Measurements from ENCODE around the gene COG3. TPM values are rescaled to one million over a fixed set of nuclear protein-coding genes. Genes with fewer than 3 reads are reported as not detected.

The COG3 gene
- total and polyA plus RNA-seq, 7 experiments from 2014 or later: 26.5 to 50.1 (median 43.2) TPM

- no peak overlapping the region for H3K27ac Mint-ChIP-seq
- no peak overlapping the region for H3K27ac ChIP-seq (ENCODE audit: low read depth, low read length)
- ChIA-PET CTCF (no interaction called here), POLR2A (no interaction called here)
- ATAC-seq (no peak), DNase-seq (no peak)
- no peaks in the 10 kb centered on the region for H3K27me3 ChIP-seq (ENCODE audit: control insufficient read depth in 2 of 2, insufficient read depth in 2 of 2, low read length in 2 of 2)
- H3K4me3 ChIP-seq (ENCODE audit: low read length): no peak overlapping the region
- peaks cover 5 to 10% (median 8%) of the 10 kb centered on the region in 5 donors for H3K36me3 Mint-ChIP-seq
- H3K27me3 Mint-ChIP-seq: peaks cover 0 to 8% (median 2%) of the 10 kb centered on the region in 5 donors
- H3K36me3 ChIP-seq (ENCODE audit: control insufficient read depth in 2 of 3, insufficient read depth in 3 of 3, low read length in 3 of 3): no peaks in the 10 kb centered on the region
- intact Hi-C loops (cut with micrococcal nuclease): no loop called here
- H3K9me3 Mint-ChIP-seq: peaks cover 0 to 30% (median 5%) of the 10 kb centered on the region in 11 donors
- H3K4me3 Mint-ChIP-seq: no peak overlapping the region
- H3K4me1 Mint-ChIP-seq: peaks cover 0 to 4% (median 0%) of the 10 kb centered on the region in 7 donors
- H3K9me3 ChIP-seq (ENCODE audit: control insufficient read depth in 2 of 3, low read length in 3 of 3): peaks cover 0 to 8% (median 0%) of the 10 kb centered on the region in 3 experiments
- H3K4me1 ChIP-seq (ENCODE audit: control insufficient read depth in 2 of 2, insufficient read depth in 2 of 2, low read length in 2 of 2): no peaks in the 10 kb centered on the region
These were observed 10.5 kb upstream of the COG3 start for GRCh38 chr13:45454204-45454603.

- Mint-ChIP-seq H3K4me3 (no peak overlapping the region), H3K27me3 (peaks cover 0 to 6% (median 0%) of the 10 kb centered on the region in 5 donors), H3K4me1 (peaks cover 0 to 4% (median 1%) of the 10 kb centered on the region in 7 donors), H3K27ac (no peak overlapping the region), H3K36me3 (peaks cover 5 to 14% (median 8%) of the 10 kb centered on the region in 5 donors), H3K9me3 (peaks cover 0 to 34% (median 7%) of the 10 kb centered on the region in 11 donors)
- Histone ChIP-seq H3K27ac (ENCODE audit: low read depth, low read length) (no peak overlapping the region), H3K27me3 (ENCODE audit: control insufficient read depth in 2 of 2, insufficient read depth in 2 of 2, low read length in 2 of 2) (no peaks in the 10 kb centered on the region), H3K4me3 (ENCODE audit: low read length) (no peak overlapping the region), H3K36me3 (ENCODE audit: control insufficient read depth in 2 of 3, insufficient read depth in 3 of 3, low read length in 3 of 3) (no peaks in the 10 kb centered on the region), H3K9me3 (ENCODE audit: control insufficient read depth in 2 of 3, low read length in 3 of 3) (peaks cover 0 to 8% (median 0%) of the 10 kb centered on the region in 3 experiments), H3K4me1 (ENCODE audit: control insufficient read depth in 2 of 2, insufficient read depth in 2 of 2, low read length in 2 of 2) (no peaks in the 10 kb centered on the region)
- ChIA-PET CTCF (no interaction called here), POLR2A (no interaction called here)
- ATAC-seq (no peak), DNase-seq (no peak)
- intact Hi-C loops (cut with micrococcal nuclease): no loop called here
These were observed 8.4 kb upstream of the COG3 start for GRCh38 chr13:45456196-45456972.

- Histone ChIP-seq H3K4me1 (ENCODE audit: control insufficient read depth in 2 of 2, insufficient read depth in 2 of 2, low read length in 2 of 2) (peaks cover 10 to 28% of the 10 kb centered on the region in 2 donors), H3K27ac (ENCODE audit: low read depth, low read length) (peak overlapping the region; percentile 92), H3K9me3 (ENCODE audit: control insufficient read depth in 2 of 3, low read length in 3 of 3) (no peaks in the 10 kb centered on the region), H3K4me3 (ENCODE audit: low read length) (peak overlapping the region; percentile 49), H3K27me3 (ENCODE audit: control insufficient read depth in 2 of 2, insufficient read depth in 2 of 2, low read length in 2 of 2) (no peaks in the 10 kb centered on the region), H3K36me3 (ENCODE audit: control insufficient read depth in 2 of 3, insufficient read depth in 3 of 3, low read length in 3 of 3) (peaks cover 0 to 6% (median 0%) of the 10 kb centered on the region in 3 experiments)
- intact Hi-C loops (cut with micrococcal nuclease): loop anchor here (1.0 to 2.0 kb wide), 18 partner anchors 23 to 887 kb away; partner anchors contain the start of genes GPALPP1 (in 2 of the 2), NUFIP1 (in 2 of the 2), SLC25A30 (in 2 of the 2) and TPT1 (in 2 of the 2)
- peaks cover 31 to 68% (median 53%) of the 10 kb centered on the region in 7 donors for H3K4me1 Mint-ChIP-seq
- DNase-seq: no peak
- POLR2A ChIA-PET: interaction anchor here (1.0 to 5.4 kb wide), 6 partner anchors 9 to 124 kb away, joined by 4 to 37 read pairs (median 7); partner anchors contain the start of genes SLC25A30 and TPT1
- peaks cover 0 to 4% (median 0%) of the 10 kb centered on the region in 5 donors for H3K27me3 Mint-ChIP-seq
- CTCF ChIA-PET: interaction anchor here (0.6 to 1.4 kb wide), 3 partner anchors 67 to 97 kb away, joined by 3 to 5 read pairs (median 5); no protein-coding TSS in a partner anchor
- peak overlapping the region; percentile 90 to 97 (median 95) for H3K4me3 Mint-ChIP-seq
- H3K36me3 Mint-ChIP-seq: peaks cover 0 to 14% (median 4%) of the 10 kb centered on the region in 5 donors
- peaks cover 0 to 5% (median 0%) of the 10 kb centered on the region in 11 donors for H3K9me3 Mint-ChIP-seq
- peak overlapping the region; percentile 81 to 98 (median 94) for H3K27ac Mint-ChIP-seq
- no peak for ATAC-seq
These were observed 525 bp upstream of the COG3 start for GRCh38 chr13:45464141-45464686.

GRCh38 chr13:45466359-45466758 is 1.6 kb downstream of the COG3 start:
- CTCF ChIA-PET: no interaction called here

GRCh38 chr13:45468635-45469034 is 3.9 kb downstream of the COG3 start:
- H3K27me3 ChIP-seq (ENCODE audit: control insufficient read depth in 2 of 2, insufficient read depth in 2 of 2, low read length in 2 of 2): no peaks in the 10 kb centered on the region
- Mint-ChIP-seq H3K27me3 (no peaks in the 10 kb centered on the region), H3K9me3 (peaks cover 0 to 5% (median 0%) of the 10 kb centered on the region in 11 donors), H3K4me3 (peak overlapping the region in 5 of 10 donors; percentile 30 to 42 (median 31)), H3K27ac (peak overlapping the region in 6 of 9 donors; percentile 1 to 98 (median 54)), H3K36me3 (peaks cover 0 to 35% (median 14%) of the 10 kb centered on the region in 5 donors), H3K4me1 (peaks cover 52 to 93% (median 86%) of the 10 kb centered on the region in 7 donors)
- intact Hi-C loops (cut with micrococcal nuclease): loop anchor here in 1 of 2 donors (5.0 kb wide), 1 partner anchor 584 kb away; the partner anchor contains the start of gene ZC3H13
- peaks cover 7 to 28% of the 10 kb centered on the region in 2 donors for H3K4me1 ChIP-seq (ENCODE audit: control insufficient read depth in 2 of 2, insufficient read depth in 2 of 2, low read length in 2 of 2)
- POLR2A ChIA-PET: interaction anchor here (1.5 kb wide), 1 partner anchor 52 kb away, joined by 3 read pairs; no protein-coding TSS in a partner anchor
- H3K9me3 ChIP-seq (ENCODE audit: control insufficient read depth in 2 of 3, low read length in 3 of 3): no peaks in the 10 kb centered on the region
- no peak overlapping the region for H3K27ac ChIP-seq (ENCODE audit: low read depth, low read length)
- peaks cover 0 to 6% (median 0%) of the 10 kb centered on the region in 3 experiments for H3K36me3 ChIP-seq (ENCODE audit: control insufficient read depth in 2 of 3, insufficient read depth in 3 of 3, low read length in 3 of 3)
- H3K4me3 ChIP-seq (ENCODE audit: low read length): no peak overlapping the region
- CTCF ChIA-PET: interaction anchor here (0.7 to 0.9 kb wide), 2 partner anchors 128 to 160 kb away, joined by 3 read pairs; no protein-coding TSS in a partner anchor
- no peak for ATAC-seq
- DNase-seq: no peak

More at GRCh38 chr13:45466359-45466758, 1.6 kb downstream of the COG3 start:
- Mint-ChIP-seq H3K9me3 (peaks cover 0 to 1% (median 0%) of the 10 kb centered on the region in 11 donors), H3K27ac (peak overlapping the region in 8 of 9 donors; percentile 51 to 98 (median 94)), H3K36me3 (peaks cover 0 to 22% (median 4%) of the 10 kb centered on the region in 5 donors), H3K4me1 (peaks cover 39 to 85% (median 72%) of the 10 kb centered on the region in 7 donors), H3K27me3 (no peaks in the 10 kb centered on the region), H3K4me3 (peak overlapping the region; percentile 90 to 97 (median 95))
- no peak overlapping the region for H3K4me3 ChIP-seq (ENCODE audit: low read length)
- POLR2A ChIA-PET: interaction anchor here (1.5 kb wide), 1 partner anchor 48 kb away, joined by 5 read pairs; the partner anchor contains the start of gene SLC25A30
- no peak for DNase-seq
- H3K27me3 ChIP-seq (ENCODE audit: control insufficient read depth in 2 of 2, insufficient read depth in 2 of 2, low read length in 2 of 2): no peaks in the 10 kb centered on the region
- no peak for ATAC-seq
- peaks cover 0 to 6% (median 0%) of the 10 kb centered on the region in 3 experiments for H3K36me3 ChIP-seq (ENCODE audit: control insufficient read depth in 2 of 3, insufficient read depth in 3 of 3, low read length in 3 of 3)
- H3K9me3 ChIP-seq (ENCODE audit: control insufficient read depth in 2 of 3, low read length in 3 of 3): no peaks in the 10 kb centered on the region
- intact Hi-C loops (cut with micrococcal nuclease): loop anchor here in 1 of 2 donors (5.0 kb wide), 1 partner anchor 586 kb away; the partner anchor contains the start of gene ZC3H13
- H3K4me1 ChIP-seq (ENCODE audit: control insufficient read depth in 2 of 2, insufficient read depth in 2 of 2, low read length in 2 of 2): peaks cover 10 to 32% of the 10 kb centered on the region in 2 donors
- peak overlapping the region; percentile 92 for H3K27ac ChIP-seq (ENCODE audit: low read depth, low read length)

GRCh38 chr13:45472171-45472705 is 7.5 kb downstream of the COG3 start:
- Histone ChIP-seq H3K9me3 (ENCODE audit: control insufficient read depth in 2 of 3, low read length in 3 of 3) (no peaks in the 10 kb centered on the region), H3K27ac (ENCODE audit: low read depth, low read length) (no peak overlapping the region), H3K4me1 (ENCODE audit: control insufficient read depth in 2 of 2, insufficient read depth in 2 of 2, low read length in 2 of 2) (peaks cover 0 to 11% of the 10 kb centered on the region in 2 donors), H3K4me3 (ENCODE audit: low read length) (no peak overlapping the region), H3K36me3 (ENCODE audit: control insufficient read depth in 2 of 3, insufficient read depth in 3 of 3, low read length in 3 of 3) (peaks cover 0 to 11% (median 6%) of the 10 kb centered on the region in 3 experiments), H3K27me3 (ENCODE audit: control insufficient read depth in 2 of 2, insufficient read depth in 2 of 2, low read length in 2 of 2) (no peaks in the 10 kb centered on the region)
- H3K4me1 Mint-ChIP-seq: peaks cover 43 to 77% (median 70%) of the 10 kb centered on the region in 7 donors
- CTCF ChIA-PET: interaction anchor here (1.5 kb wide), 1 partner anchor 101 kb away, joined by 6 read pairs; no protein-coding TSS in a partner anchor
- H3K27me3 Mint-ChIP-seq: no peaks in the 10 kb centered on the region
- POLR2A ChIA-PET: interaction anchor here (0.9 kb wide), 1 partner anchor 10 kb away, joined by 4 read pairs; no protein-coding TSS in a partner anchor
- peak overlapping the region in 4 of 10 donors; percentile 9 to 42 (median 14) for H3K4me3 Mint-ChIP-seq
- intact Hi-C loops (cut with micrococcal nuclease): no loop called here
- ATAC-seq: no peak
- peaks cover 0 to 31% (median 14%) of the 10 kb centered on the region in 5 donors for H3K36me3 Mint-ChIP-seq
- H3K27ac Mint-ChIP-seq: peak overlapping the region in 3 of 9 donors; percentile 9 to 78 (median 65)
- peaks cover 0 to 5% (median 0%) of the 10 kb centered on the region in 11 donors for H3K9me3 Mint-ChIP-seq
- no peak for DNase-seq
